Fibroblast of pulmonary artery (primary cell): ENCODE measurements around the gene ACACA.

Experiments used
- DNase-seq: peaks from one replicate; pipeline ENCODE4 v3.0.0-alpha.2; 2010; ENCODE audit warnings: low read depth
- H3K4me3 ChIP-seq: replicated peaks from 2 replicates; pipeline ENCODE4 v1.5.1; 2011; ENCODE audit warnings: low read depth, mild to moderate bottlenecking, control low read depth, low read length, moderate library complexity
- CTCF ChIP-seq: IDR thresholded peaks from 2 replicates; pipeline ENCODE4 v1.5.1; 2011; ENCODE audit warnings: mild to moderate bottlenecking, control low read depth, low read length, inconsistent platforms; ENCODE audit errors: missing control alignments

The ACACA gene

GRCh38 chr17:37069087-37069486 lies 337.5 kb downstream of the ACACA start:
- DNase-seq: no peak
- H3K4me3 ChIP-seq: no peak overlapping the region
- TF ChIP-seq CTCF: no peak

- H3K4me3 ChIP-seq: no peak overlapping the region
- peak; percentile 18 for DNase-seq
- no peak for TF ChIP-seq CTCF
Measured at GRCh38 chr17:37068266-37068665, 338.4 kb downstream of the ACACA start.

- DNase-seq: peak; percentile 78
- H3K4me3 ChIP-seq: no peak overlapping the region
- no peak for TF ChIP-seq CTCF
Measured at GRCh38 chr17:37067555-37068111, 339.0 kb downstream of the ACACA start.

- no peak for TF ChIP-seq CTCF
- no peak for DNase-seq
- no peak overlapping the region for H3K4me3 ChIP-seq
Measured at GRCh38 chr17:37066322-37067255, 340.0 kb downstream of the ACACA start.

GRCh38 chr17:37065486-37066321 lies 340.9 kb downstream of the ACACA start:
- H3K4me3 ChIP-seq: no peak overlapping the region
- no peak for DNase-seq
- TF ChIP-seq CTCF: no peak

- no peak for TF ChIP-seq CTCF
- DNase-seq: no peak
- no peak overlapping the region for H3K4me3 ChIP-seq
Measured at GRCh38 chr17:37064956-37065355, 341.7 kb downstream of the ACACA start.
